Mucosa of stomach (tissue), 1 donor: ENCODE data around the gene TMEM30B.
A peak's percentile ranks its signal among the peaks of the same experiment; 100 is the strongest.

Experiments used
- H3K27me3 ChIP-seq: one replicate; pipeline ENCODE4 v1.7.0; 2013; ENCODE audit warnings: mild to moderate bottlenecking, low read length; ENCODE audit not compliant: control insufficient read depth, insufficient read depth
- H3K36me3 ChIP-seq: one replicate; pipeline ENCODE4 v1.7.0; 2013; ENCODE audit warnings: low read length; ENCODE audit not compliant: control insufficient read depth, insufficient read depth
- H3K4me1 ChIP-seq: one replicate; pipeline ENCODE4 v1.7.0; 2013; ENCODE audit warnings: mild to moderate bottlenecking, low read length; ENCODE audit not compliant: control insufficient read depth, insufficient read depth
- H3K4me3 ChIP-seq: one replicate; pipeline ENCODE4 v1.7.0; 2013; ENCODE audit warnings: low read length
- H3K9ac ChIP-seq: one replicate; pipeline ENCODE4 v1.7.0; 2013; ENCODE audit warnings: mild to moderate bottlenecking, low read length, moderate library complexity
- H3K9me3 ChIP-seq: one replicate; pipeline ENCODE4 v1.7.0; 2013; ENCODE audit warnings: mild to moderate bottlenecking, low read length, moderate library complexity; ENCODE audit not compliant: control insufficient read depth
- donor health status: Pancreatic carcinoma.

TMEM30B gene

DNA sequence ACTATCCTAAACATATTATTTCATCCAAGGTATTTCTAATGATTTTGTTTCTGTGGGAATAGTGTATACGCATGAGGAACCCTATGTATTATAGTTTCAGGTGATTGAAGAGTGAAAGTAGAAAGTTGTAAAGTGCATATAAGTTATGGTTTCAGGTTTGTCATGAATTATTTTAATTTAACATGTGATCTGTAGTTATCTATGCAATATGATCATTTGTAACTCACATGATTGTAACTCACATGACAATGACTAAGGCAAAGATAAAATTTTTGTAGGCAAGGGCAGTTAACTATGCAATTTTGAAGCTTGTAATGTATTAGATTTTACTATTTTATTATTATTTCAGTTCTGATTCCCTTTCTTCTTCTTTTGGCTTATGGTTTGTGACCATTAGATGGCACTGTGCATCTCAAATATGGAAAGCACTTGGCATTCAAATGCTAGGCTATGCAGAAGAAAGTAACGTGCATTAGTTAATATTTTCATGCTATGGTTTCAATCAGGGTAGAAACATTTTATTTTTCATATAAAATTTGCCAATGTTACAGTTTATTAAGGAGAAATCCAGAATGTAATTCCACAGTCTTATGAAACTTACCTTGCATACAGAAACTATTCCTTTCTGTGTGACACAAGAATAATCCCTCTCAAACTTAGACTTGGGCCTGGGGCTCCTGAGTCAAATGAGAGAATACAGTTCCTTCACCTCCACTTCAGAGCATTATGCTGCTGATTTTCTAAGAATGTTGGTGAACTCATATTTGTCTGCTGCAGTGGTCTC is 15.8 kb upstream of the TMEM30B start:
- Histone ChIP-seq H3K9ac (no peak overlapping the region), H3K4me1 (peaks cover 14% of the 10 kb centered on the region), H3K9me3 (no peaks in the 10 kb centered on the region), H3K27me3 (no peaks in the 10 kb centered on the region), H3K4me3 (no peak overlapping the region), H3K36me3 (no peaks in the 10 kb centered on the region)

DNA sequence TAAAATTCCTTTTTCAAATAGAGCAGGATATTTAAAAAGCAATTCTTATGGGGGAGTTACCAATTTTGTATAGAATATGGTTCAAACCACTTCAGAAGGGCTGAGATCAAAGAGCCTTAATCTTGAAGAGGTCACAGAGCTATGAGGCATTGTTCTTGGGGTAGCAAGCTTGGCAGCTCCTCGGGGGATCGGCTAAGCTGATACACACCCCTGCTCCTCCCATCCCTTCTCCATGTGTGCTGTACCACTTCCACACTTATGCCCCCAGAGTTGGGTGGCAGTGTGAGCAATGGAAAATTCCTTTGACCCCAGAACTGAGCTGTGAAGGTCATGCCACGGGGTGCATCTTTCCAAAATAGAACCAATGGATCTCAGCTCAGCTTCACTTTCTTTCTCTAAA is 15.0 kb upstream of the TMEM30B start:
- no peaks in the 10 kb centered on the region for H3K27me3 ChIP-seq
- peaks cover 14% of the 10 kb centered on the region for H3K4me1 ChIP-seq
- no peaks in the 10 kb centered on the region for H3K36me3 ChIP-seq
- no peak overlapping the region for H3K4me3 ChIP-seq
- H3K9me3 ChIP-seq: no peaks in the 10 kb centered on the region
- no peak overlapping the region for H3K9ac ChIP-seq

DNA sequence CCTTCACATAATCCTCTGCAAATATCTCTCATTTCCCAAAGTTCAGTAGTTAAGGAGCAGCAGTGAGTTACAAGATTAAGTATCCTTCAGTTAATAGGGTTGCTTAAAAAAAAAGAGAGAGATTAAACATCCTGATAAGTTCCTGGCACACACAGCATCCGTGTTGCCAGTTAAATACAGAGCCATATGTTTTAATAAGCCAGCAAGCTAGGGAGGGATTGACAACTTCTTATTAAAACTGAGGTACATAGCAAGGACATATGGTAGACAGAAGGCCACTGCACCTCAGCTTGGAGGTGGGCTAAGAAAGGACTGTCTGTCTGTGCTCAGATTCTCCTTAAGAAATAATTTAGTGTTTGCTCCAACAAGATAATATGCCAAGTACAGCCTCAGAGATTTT is 9.6 kb upstream of the TMEM30B start:
- no peaks in the 10 kb centered on the region for H3K27me3 ChIP-seq
- H3K36me3 ChIP-seq: no peaks in the 10 kb centered on the region
- H3K4me3 ChIP-seq: no peak overlapping the region
- no peak overlapping the region for H3K9ac ChIP-seq
- H3K4me1 ChIP-seq: peaks cover 4% of the 10 kb centered on the region
- H3K9me3 ChIP-seq: no peaks in the 10 kb centered on the region

DNA sequence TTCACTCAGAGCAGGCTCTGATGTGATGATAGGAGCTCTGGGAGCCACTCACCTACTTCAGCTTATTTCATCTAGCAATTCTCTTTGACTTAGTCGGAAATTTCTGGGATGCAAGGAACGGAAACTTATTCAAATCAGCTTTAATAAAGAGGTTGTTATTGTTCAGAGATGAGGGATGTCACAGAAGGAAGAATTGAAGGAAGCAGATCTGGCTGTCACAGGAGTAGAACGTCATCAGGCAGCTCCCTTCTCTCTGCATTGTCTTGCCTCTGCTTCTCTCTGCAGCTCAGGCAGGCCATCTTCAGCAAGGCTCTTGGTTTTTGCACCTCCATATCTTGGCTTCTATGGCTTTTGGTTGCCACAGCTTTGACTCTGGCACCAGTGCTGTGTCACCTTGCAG is 7.6 kb upstream of the TMEM30B start:
- Histone ChIP-seq H3K4me1 (peaks cover 19% of the 10 kb centered on the region), H3K27me3 (no peaks in the 10 kb centered on the region), H3K36me3 (no peaks in the 10 kb centered on the region), H3K4me3 (no peak overlapping the region), H3K9me3 (no peaks in the 10 kb centered on the region), H3K9ac (no peak overlapping the region)

DNA sequence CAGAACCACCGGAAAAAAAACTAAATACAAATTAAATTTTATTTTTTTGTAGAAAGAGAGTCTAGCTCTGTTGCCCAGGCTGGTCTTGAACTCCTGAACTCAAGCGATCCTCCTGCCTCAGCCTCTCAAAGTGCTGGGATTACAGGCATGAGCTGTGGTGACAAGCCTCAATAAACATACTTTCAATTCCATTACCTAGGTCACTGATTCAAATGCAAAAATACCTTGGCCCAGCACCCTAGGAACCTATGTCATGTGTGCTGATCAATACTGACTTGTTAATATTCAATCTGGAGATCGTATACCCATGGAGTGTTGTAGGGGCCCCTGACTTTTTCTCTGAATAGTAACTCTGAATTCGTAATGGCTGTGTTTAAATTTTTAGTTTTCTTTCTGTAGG is 7.1 kb upstream of the TMEM30B start:
- Histone ChIP-seq H3K4me1 (peaks cover 24% of the 10 kb centered on the region), H3K27me3 (no peaks in the 10 kb centered on the region), H3K4me3 (no peak overlapping the region), H3K9ac (no peak overlapping the region), H3K36me3 (no peaks in the 10 kb centered on the region), H3K9me3 (no peaks in the 10 kb centered on the region)

DNA sequence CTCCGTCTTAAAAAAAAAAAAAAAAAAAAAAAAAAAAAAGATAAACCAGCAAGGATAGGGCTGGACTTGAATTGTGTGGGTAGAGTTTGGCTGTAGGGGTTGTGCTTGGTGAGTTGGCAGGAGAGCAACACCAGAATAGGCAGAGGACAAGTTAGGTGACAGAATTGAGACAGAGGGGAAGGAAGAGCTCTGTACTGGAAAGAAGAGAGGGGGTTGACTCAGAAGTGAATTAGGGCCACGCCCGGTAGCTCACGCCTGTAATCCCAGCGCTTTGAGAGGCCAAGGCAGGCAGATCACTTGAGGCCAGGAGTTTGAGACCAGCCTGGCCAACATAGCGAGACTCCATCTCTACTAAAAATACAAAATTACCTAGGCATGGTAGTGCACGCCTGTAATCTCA is 6.1 kb upstream of the TMEM30B start:
- no peaks in the 10 kb centered on the region for H3K27me3 ChIP-seq
- no peak overlapping the region for H3K9ac ChIP-seq
- H3K9me3 ChIP-seq: no peaks in the 10 kb centered on the region
- no peaks in the 10 kb centered on the region for H3K36me3 ChIP-seq
- H3K4me3 ChIP-seq: no peak overlapping the region
- peaks cover 29% of the 10 kb centered on the region for H3K4me1 ChIP-seq

DNA sequence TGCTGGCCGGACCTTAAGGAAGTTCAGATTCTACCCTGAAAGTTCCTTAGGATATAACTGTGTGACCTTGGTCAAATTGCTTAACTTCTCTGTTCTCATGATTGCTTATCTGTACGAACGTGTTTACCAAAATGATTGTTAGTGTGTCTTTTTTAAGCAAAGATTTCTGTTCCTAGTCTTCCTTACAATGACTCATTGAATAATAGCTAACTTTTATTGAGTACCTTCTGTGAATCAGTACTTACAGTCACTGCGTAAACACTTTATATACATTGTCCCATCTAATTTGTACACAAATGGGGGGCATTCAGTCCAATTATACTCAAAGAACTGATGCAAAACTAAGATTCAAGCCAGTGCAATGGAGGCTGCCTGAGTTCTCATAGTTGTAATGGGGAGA is 4.2 kb upstream of the TMEM30B start:
- no peaks in the 10 kb centered on the region for H3K36me3 ChIP-seq
- no peak overlapping the region for H3K4me3 ChIP-seq
- H3K4me1 ChIP-seq: peaks cover 29% of the 10 kb centered on the region
- peaks cover 11% of the 10 kb centered on the region for H3K27me3 ChIP-seq
- no peaks in the 10 kb centered on the region for H3K9me3 ChIP-seq
- no peak overlapping the region for H3K9ac ChIP-seq

DNA sequence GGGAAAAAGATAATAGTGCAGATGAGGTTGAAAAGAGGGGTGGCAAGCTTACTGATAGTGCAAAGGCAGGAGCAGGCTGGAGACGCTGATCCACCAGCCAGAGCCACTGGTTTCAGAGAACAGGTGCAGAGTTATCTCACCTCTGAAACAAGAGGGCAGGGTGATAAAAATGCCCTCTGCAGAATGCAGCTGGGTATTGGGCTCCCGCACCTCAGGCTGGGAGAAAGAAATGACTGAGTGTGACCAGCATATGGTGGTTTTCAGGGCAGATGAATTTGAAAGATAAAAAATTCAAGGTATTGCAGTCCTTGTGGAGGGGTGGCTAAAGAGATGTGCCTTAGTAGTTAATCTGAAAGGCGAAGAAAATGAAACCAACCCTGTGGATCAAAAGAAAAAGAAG is 2.9 kb upstream of the TMEM30B start:
- Histone ChIP-seq H3K9ac (peak overlapping the region; percentile 23), H3K4me1 (peaks cover 29% of the 10 kb centered on the region), H3K36me3 (peaks cover 4% of the 10 kb centered on the region), H3K27me3 (peaks cover 18% of the 10 kb centered on the region), H3K9me3 (no peaks in the 10 kb centered on the region), H3K4me3 (peak overlapping the region; percentile 14)

DNA sequence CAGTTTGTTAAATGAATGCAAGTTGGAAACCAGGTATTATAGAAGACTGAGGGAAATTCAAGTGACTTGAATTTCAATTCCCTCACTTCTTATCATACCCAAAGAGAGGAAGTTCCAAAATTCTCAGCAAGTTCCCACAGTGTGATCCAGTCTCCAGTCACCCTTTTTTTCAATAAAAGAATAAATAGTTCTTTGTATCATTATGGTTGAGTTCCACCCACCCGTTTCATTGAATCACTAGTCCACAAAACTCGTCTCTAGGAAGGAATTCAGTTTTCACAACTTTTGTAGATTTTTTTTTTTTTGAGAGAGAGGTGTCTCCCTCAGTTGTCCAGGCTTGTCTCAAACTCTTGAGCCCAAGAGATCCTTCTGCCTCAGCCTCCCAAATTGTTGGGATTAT is 1.6 kb upstream of the TMEM30B start:
- Histone ChIP-seq H3K4me1 (peaks cover 29% of the 10 kb centered on the region), H3K9ac (no peak overlapping the region), H3K4me3 (no peak overlapping the region), H3K36me3 (peaks cover 4% of the 10 kb centered on the region), H3K27me3 (peaks cover 18% of the 10 kb centered on the region), H3K9me3 (no peaks in the 10 kb centered on the region)

DNA sequence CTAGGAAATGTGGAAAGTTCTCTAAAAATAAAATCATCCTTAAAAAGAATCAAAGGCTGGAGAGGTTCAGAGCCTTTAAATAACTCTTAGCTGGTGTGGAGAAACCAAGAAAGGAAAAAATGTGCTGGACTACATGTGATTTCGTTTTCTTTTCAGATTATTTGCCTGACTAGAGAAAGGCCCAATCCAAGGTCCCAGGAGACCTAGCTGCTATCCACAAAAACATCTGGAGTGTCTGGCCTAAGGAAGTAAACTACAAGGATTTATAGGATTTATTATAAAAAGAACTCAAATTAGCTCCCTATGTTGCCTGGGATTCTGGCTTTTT is 774 bp upstream of the TMEM30B start:
- peak overlapping the region; percentile 99 for H3K9ac ChIP-seq
- peaks cover 29% of the 10 kb centered on the region for H3K4me1 ChIP-seq
- H3K36me3 ChIP-seq: peaks cover 4% of the 10 kb centered on the region
- peaks cover 18% of the 10 kb centered on the region for H3K27me3 ChIP-seq
- no peaks in the 10 kb centered on the region for H3K9me3 ChIP-seq
- peak overlapping the region; percentile 83 for H3K4me3 ChIP-seq

DNA sequence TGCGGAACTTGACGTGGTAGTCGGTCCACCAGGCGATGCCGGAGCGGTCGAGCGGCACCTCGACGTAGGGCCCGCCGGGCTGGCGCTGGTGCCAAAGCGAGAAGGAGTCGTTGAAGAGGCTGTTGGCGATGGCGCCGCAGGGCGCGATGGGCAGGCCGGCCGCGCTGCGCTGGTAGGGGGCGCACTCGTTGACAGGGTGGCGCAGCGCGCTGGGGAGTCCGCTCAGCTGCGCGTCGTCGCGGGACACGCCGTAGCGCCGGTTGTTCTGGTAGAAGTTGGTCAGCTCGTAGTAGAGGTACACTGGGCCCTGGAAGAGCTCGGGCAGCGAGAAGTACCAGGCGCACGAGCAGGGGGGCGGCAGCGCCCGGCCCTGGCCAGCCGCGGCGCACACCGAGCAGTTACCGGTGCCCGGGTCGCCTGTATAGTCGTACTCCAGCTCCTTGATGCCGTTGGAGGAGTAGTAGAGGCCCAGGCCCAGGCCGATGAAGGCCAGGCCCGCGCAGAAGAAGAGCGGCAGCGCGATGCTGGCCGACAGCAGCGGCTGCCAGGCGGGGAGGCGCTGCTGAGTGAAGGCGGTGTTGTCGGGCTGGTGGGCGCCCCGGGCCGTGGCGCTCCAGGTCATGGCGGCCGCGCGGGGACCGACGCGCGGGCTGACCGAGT is 482 bp downstream of the TMEM30B start:
- Histone ChIP-seq H3K36me3 (peaks cover 4% of the 10 kb centered on the region), H3K9me3 (no peaks in the 10 kb centered on the region), H3K27me3 (peaks cover 18% of the 10 kb centered on the region), H3K4me1 (peaks cover 24% of the 10 kb centered on the region), H3K4me3 (peak overlapping the region; percentile 80), H3K9ac (peak overlapping the region; percentile 99)

DNA sequence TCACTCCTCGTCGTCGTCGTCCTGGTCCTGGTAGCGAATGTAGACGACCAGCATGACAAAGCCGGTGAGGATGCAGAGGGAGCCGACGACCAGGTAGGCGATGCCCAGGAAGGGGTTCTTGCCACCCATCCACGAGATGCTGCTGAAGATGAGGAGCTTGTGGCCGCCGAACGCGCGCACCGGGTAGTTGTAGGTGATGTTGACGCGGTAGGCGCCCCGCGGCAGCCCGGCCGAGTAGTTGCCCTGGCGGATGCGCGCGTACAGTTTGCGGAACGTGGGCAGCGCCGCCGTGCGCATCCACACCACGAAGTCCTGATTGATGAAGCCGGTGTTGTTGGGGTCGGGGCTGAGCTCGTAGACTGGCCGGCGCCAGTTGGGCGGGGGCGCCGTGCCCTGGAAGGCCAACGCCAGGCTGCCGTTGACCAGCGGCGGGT is 1.0 kb downstream of the TMEM30B start:
- Histone ChIP-seq H3K9ac (peak overlapping the region; percentile 99), H3K4me1 (peaks cover 19% of the 10 kb centered on the region), H3K27me3 (peaks cover 18% of the 10 kb centered on the region), H3K9me3 (no peaks in the 10 kb centered on the region), H3K36me3 (peaks cover 4% of the 10 kb centered on the region), H3K4me3 (peak overlapping the region; percentile 80)
